Mesothelial cell of epicardium (in vitro differentiated cells): ENCODE results near the gene PLEKHA7. TPM values are rescaled to one million over a fixed set of nuclear protein-coding genes. Genes with fewer than 3 reads are reported as not detected.
"Not testable (repeated sequence)": the region's sequence is repeated elsewhere in the genome, so short reads cannot be mapped to it uniquely, and the experiment has no call there.

ENCODE experiments used
- DNase-seq, 2 experiments: peaks; one replicate each; pipeline ENCODE4 v3.0.0; 2021; ENCODE audit warnings: low spot score in 2 of 2; ENCODE audit not compliant: unreplicated experiment in 2 of 2
- H3K27ac Mint-ChIP-seq: 2 replicates; pipeline ENCODE4 v1.8.0; 2021; ENCODE audit warnings: mixed read lengths
- H3K27me3 Mint-ChIP-seq: 2 replicates; pipeline ENCODE4 v1.8.0; 2021; ENCODE audit warnings: low read depth, mixed read lengths
- H3K36me3 Mint-ChIP-seq: 2 replicates; pipeline ENCODE4 v1.8.0; 2021; ENCODE audit warnings: mixed read lengths
- H3K4me1 Mint-ChIP-seq: 2 replicates; pipeline ENCODE4 v1.8.0; 2021; ENCODE audit warnings: mixed read lengths
- H3K4me3 Mint-ChIP-seq: 2 replicates; pipeline ENCODE4 v1.8.0; 2021; ENCODE audit warnings: mild to moderate bottlenecking, moderate library complexity, mixed read lengths
- H3K9me3 Mint-ChIP-seq: 2 replicates; pipeline ENCODE4 v1.8.0; 2021; ENCODE audit warnings: mixed read lengths
- CTCF ChIP-seq: fragments of 200-600 bp; sonication (generic); IDR thresholded peaks from one replicate; pipeline ENCODE4 v1.5.0; 2021; ENCODE audit warnings: antibody characterized with exemption; ENCODE audit not compliant: unreplicated experiment
- total RNA-seq: library from RNA; stranded (reverse); gene quantifications from 3 replicates; pipeline ENCODE4 v1.2.1, GENCODE V29; 2021

Gene PLEKHA7
- total RNA-seq, 1 donor from 2014 or later = 30.5 TPM

GRCh38 chr11:16874275-16874975 lies 139.8 kb downstream of the PLEKHA7 start:
- TF ChIP-seq CTCF = no peak
- H3K36me3 Mint-ChIP-seq = no peaks in the 10 kb centered on the region
- peaks cover 49% of the 10 kb centered on the region for H3K4me1 Mint-ChIP-seq
- H3K4me3 Mint-ChIP-seq = no peak overlapping the region
- H3K27me3 Mint-ChIP-seq = no peaks in the 10 kb centered on the region
- no peak overlapping the region for H3K27ac Mint-ChIP-seq
- no peaks in the 10 kb centered on the region for H3K9me3 Mint-ChIP-seq
- no peak for DNase-seq

DNA sequence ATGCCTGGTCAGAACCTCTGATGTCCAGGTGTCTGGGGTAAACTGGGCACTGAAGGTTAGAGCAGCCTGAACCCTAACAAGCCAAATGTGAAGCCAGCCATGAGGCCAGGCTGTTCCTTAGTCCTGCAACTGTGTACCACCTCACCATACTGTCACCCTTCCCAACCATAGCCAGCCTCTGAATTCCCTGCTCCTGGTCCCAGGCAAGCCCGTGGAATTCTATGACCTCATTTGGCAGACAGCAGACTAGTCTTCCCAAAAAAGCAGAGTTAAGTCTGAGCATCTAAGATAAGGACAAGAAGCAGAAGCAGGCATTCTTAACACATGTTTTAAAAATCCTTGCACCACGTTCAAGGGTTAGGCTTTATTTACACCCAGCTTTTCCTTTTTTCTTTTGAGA lies 140.9 kb downstream of the PLEKHA7 start:
- peaks cover 58% of the 10 kb centered on the region for H3K4me1 Mint-ChIP-seq
- no peaks in the 10 kb centered on the region for H3K27me3 Mint-ChIP-seq
- no peaks in the 10 kb centered on the region for H3K9me3 Mint-ChIP-seq
- no peak for TF ChIP-seq CTCF
- peak overlapping the region; percentile 45 for H3K27ac Mint-ChIP-seq
- DNase-seq = no peak
- no peak overlapping the region for H3K4me3 Mint-ChIP-seq
- no peaks in the 10 kb centered on the region for H3K36me3 Mint-ChIP-seq

DNA sequence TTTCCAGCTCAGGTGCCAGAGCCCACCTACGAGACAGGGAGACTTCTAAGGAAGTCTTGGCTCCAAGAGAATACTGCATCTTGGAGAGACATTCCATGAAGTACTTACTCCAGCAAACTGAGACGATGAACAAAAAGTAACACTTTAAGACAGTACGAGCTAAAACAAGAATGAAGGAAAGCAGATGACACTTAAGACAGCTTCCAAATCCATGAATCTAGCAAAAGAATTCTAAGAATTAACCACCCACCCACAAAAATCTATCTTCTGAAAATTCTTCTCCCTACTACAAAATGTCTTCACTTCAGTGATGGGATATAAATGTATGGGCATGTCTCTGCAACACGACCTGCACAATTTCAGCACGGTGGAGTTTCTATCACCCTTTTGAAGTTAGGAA lies 142.8 kb downstream of the PLEKHA7 start:
- Mint-ChIP-seq H3K9me3 (no peaks in the 10 kb centered on the region), H3K27ac (peak overlapping the region; percentile 87), H3K4me1 (peaks cover 42% of the 10 kb centered on the region), H3K4me3 (peak overlapping the region; percentile 1), H3K27me3 (no peaks in the 10 kb centered on the region), H3K36me3 (no peaks in the 10 kb centered on the region)
- TF ChIP-seq CTCF = no peak
- no peak for DNase-seq

GRCh38 chr11:16867097-16867496 lies 147.1 kb downstream of the PLEKHA7 start:
- H3K4me1 Mint-ChIP-seq = peaks cover 37% of the 10 kb centered on the region
- no peak overlapping the region for H3K27ac Mint-ChIP-seq
- peaks cover 3% of the 10 kb centered on the region for H3K36me3 Mint-ChIP-seq
- DNase-seq = no peak
- no peak for TF ChIP-seq CTCF
- no peaks in the 10 kb centered on the region for H3K27me3 Mint-ChIP-seq
- no peaks in the 10 kb centered on the region for H3K9me3 Mint-ChIP-seq
- no peak overlapping the region for H3K4me3 Mint-ChIP-seq

DNA sequence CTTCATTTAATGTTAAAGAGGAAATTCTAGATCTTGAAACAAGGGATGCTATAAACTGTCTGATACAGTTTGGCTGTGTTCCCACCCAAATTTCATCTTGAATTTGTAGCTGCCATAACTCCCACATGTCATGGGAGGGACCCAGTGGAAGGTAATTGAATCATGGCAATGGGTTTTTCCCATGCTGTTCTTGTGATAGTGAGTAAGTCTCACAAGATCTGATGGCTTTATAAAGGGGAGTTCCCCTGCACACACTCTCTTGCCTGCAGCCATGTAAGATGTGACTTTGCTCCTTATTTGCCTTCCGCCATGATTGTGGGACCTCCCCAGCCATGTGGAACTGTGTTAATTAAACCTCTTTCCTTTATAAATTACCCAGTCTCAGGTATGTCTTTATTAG lies 149.8 kb downstream of the PLEKHA7 start:
- H3K4me1 Mint-ChIP-seq = peaks cover 44% of the 10 kb centered on the region
- not testable (repeated sequence) for H3K36me3 Mint-ChIP-seq, DNase-seq, H3K4me3 Mint-ChIP-seq, H3K27ac Mint-ChIP-seq, H3K9me3 Mint-ChIP-seq, H3K27me3 Mint-ChIP-seq

GRCh38 chr11:16863389-16863788 lies 150.8 kb downstream of the PLEKHA7 start:
- Mint-ChIP-seq H3K9me3 (no peaks in the 10 kb centered on the region), H3K27ac (peak overlapping the region; percentile 57), H3K27me3 (no peaks in the 10 kb centered on the region), H3K4me1 (peaks cover 37% of the 10 kb centered on the region), H3K36me3 (peaks cover 3% of the 10 kb centered on the region), H3K4me3 (no peak overlapping the region)
- peak; percentile 21 to 52 for DNase-seq
- no peak for TF ChIP-seq CTCF
